Measurements from ENCODE around the gene CDCA5.

GRCh38 chr11:65121447-65121864, 37.6 kb upstream of the CDCA5 start:
- no peak for TF ChIP-seq CTCF (IDR thresholded peaks at IDR 0.05)
- no peak for TF ChIP-seq POLR2A (IDR thresholded peaks at IDR 0.05)
